Activated CD8-positive, alpha-beta T cell treated with anti-CD3 and anti-CD28 coated beads for 36 hours (primary cell): ENCODE results near the gene ARHGEF16. TPM values are rescaled to one million over a fixed set of nuclear protein-coding genes. Genes with fewer than 3 reads are reported as not detected.

ENCODE experiments used
- ATAC-seq: fragments of 200-7000 bp; cut with Tn5 transposase; one replicate; pipeline ENCODE4 v1.10.0; 2021; ENCODE audit warnings: mild to moderate bottlenecking, moderate library complexity
- CTCF ChIA-PET: fragments of 350-600 bp; sonication (Branson Sonifier 250); formaldehyde crosslinking; loops from one replicate; lab custom pipeline; 2021; ENCODE audit warnings: antibody characterized with exemption; lab: Charles Lee
- POLR2A ChIA-PET: fragments of 350-600 bp; sonication (Branson Sonifier 250); formaldehyde crosslinking; loops from one replicate; lab custom pipeline; 2021; ENCODE audit warnings: antibody characterized with exemption; lab: Charles Lee
- DNase-seq: peaks from one replicate; pipeline ENCODE4 v3.0.0-alpha.2; 2020
- H3K27ac Mint-ChIP-seq: one replicate; pipeline ENCODE4 v1.8.0; 2021; ENCODE audit warnings: mild to moderate bottlenecking, mixed read lengths
- H3K27me3 Mint-ChIP-seq: one replicate; pipeline ENCODE4 v1.8.0; 2021; ENCODE audit warnings: mixed read lengths
- H3K36me3 Mint-ChIP-seq: one replicate; pipeline ENCODE4 v1.8.0; 2021; ENCODE audit warnings: low read depth, mixed read lengths
- H3K4me1 Mint-ChIP-seq: one replicate; pipeline ENCODE4 v1.8.0; 2021; ENCODE audit warnings: low read depth, mixed read lengths
- H3K4me3 Mint-ChIP-seq: one replicate; pipeline ENCODE4 v1.8.0; 2021; ENCODE audit warnings: mild to moderate bottlenecking, moderate library complexity, mixed read lengths
- H3K9me3 Mint-ChIP-seq: one replicate; pipeline ENCODE4 v1.8.0; 2021; ENCODE audit warnings: mixed read lengths
- CTCF ChIP-seq: fragments of 200-600 bp; IDR thresholded peaks from one replicate; pipeline ENCODE4 v1.8.0; 2022; ENCODE audit warnings: antibody characterized with exemption, mild to moderate bottlenecking
- intact Hi-C: fragments of 100-400 bp; cut with micrococcal nuclease; formaldehyde crosslinking; loops from one replicate; pipeline ENCODE4 v1.10.0; 2022
- total RNA-seq, 2 experiments: library from RNA; stranded (reverse); gene quantifications; one replicate each; pipeline ENCODE4 v1.2.3, GENCODE V29; 2021

ARHGEF16 gene
- total RNA-seq, 2 experiments from 2014 or later: not detected

- Mint-ChIP-seq H3K9me3 (no peaks in the 10 kb centered on the region), H3K4me1 (no peaks in the 10 kb centered on the region), H3K27me3 (peaks cover 16% of the 10 kb centered on the region), H3K4me3 (no peak overlapping the region), H3K27ac (no peak overlapping the region), H3K36me3 (no peaks in the 10 kb centered on the region)
- ATAC-seq (no peak), DNase-seq (no peak)
- intact Hi-C loops: loop anchor here (2.0 kb wide), 1 partner anchor 31 kb away; no protein-coding TSS in a partner anchor
- CTCF ChIA-PET: interaction anchor here (0.6 to 3.6 kb wide), 28 partner anchors 8 to 272 kb away, joined by 3 to 30 read pairs (median 4); no protein-coding TSS in a partner anchor
- POLR2A ChIA-PET: interaction anchor here (0.6 to 1.7 kb wide), 2 partner anchors 10 to 32 kb away, joined by 3 to 6 read pairs; no protein-coding TSS in a partner anchor
- TF ChIP-seq CTCF: no peak
These were observed 2.2 kb upstream of the ARHGEF16 start for GRCh38 chr1:3451994-3452865.

- no peak for ATAC-seq
- Mint-ChIP-seq H3K4me1 (no peaks in the 10 kb centered on the region), H3K4me3 (no peak overlapping the region), H3K27me3 (peaks cover 16% of the 10 kb centered on the region), H3K36me3 (no peaks in the 10 kb centered on the region), H3K9me3 (no peaks in the 10 kb centered on the region), H3K27ac (no peak overlapping the region)
- intact Hi-C loops: loop anchor here (2.0 kb wide), 1 partner anchor 30 kb away; no protein-coding TSS in a partner anchor
- no peak for DNase-seq
- CTCF ChIA-PET: interaction anchor here (0.6 to 3.6 kb wide), 28 partner anchors 9 to 272 kb away, joined by 3 to 30 read pairs (median 4); no protein-coding TSS in a partner anchor
- POLR2A ChIA-PET: interaction anchor here (0.6 to 1.7 kb wide), 2 partner anchors 11 to 32 kb away, joined by 3 to 6 read pairs; no protein-coding TSS in a partner anchor
- TF ChIP-seq CTCF: no peak
These were observed 1.6 kb upstream of the ARHGEF16 start for GRCh38 chr1:3452866-3453175.

GRCh38 chr1:3453203-3453761, 1.2 kb upstream of the ARHGEF16 start:
- CTCF ChIA-PET: interaction anchor here (0.6 to 3.6 kb wide), 28 partner anchors 9 to 271 kb away, joined by 3 to 30 read pairs (median 4); no protein-coding TSS in a partner anchor
- DNase-seq (peak; percentile 82), ATAC-seq (peak; percentile 95)
- Mint-ChIP-seq H3K9me3 (no peaks in the 10 kb centered on the region), H3K27me3 (peaks cover 16% of the 10 kb centered on the region), H3K4me3 (no peak overlapping the region), H3K4me1 (no peaks in the 10 kb centered on the region), H3K36me3 (no peaks in the 10 kb centered on the region), H3K27ac (no peak overlapping the region)
- POLR2A ChIA-PET: interaction anchor here (0.6 to 1.7 kb wide), 2 partner anchors 11 to 31 kb away, joined by 3 to 6 read pairs; no protein-coding TSS in a partner anchor
- peak; percentile 89 for TF ChIP-seq CTCF
- intact Hi-C loops: loop anchor here (2.0 kb wide), 1 partner anchor 30 kb away; no protein-coding TSS in a partner anchor

- Mint-ChIP-seq H3K4me3 (peak overlapping the region; percentile 24), H3K27ac (no peak overlapping the region), H3K4me1 (no peaks in the 10 kb centered on the region), H3K36me3 (no peaks in the 10 kb centered on the region), H3K27me3 (peaks cover 10% of the 10 kb centered on the region), H3K9me3 (no peaks in the 10 kb centered on the region)
- ATAC-seq (no peak), DNase-seq (no peak)
- ChIA-PET POLR2A (no interaction called here), CTCF (interaction anchor here (3.6 kb wide), 1 partner anchor 166 kb away, joined by 21 read pairs; no protein-coding TSS in a partner anchor)
- no peak for TF ChIP-seq CTCF
- intact Hi-C loops: no loop called here
These were observed 550 bp downstream of the ARHGEF16 start for GRCh38 chr1:3454811-3455618.
